ENCODE results near the gene OR2T10. TPM values are rescaled to one million over a fixed set of nuclear protein-coding genes. Genes with fewer than 3 reads are reported as not detected.
"Not testable (repeated sequence)": the region's sequence is repeated elsewhere in the genome, so short reads cannot be mapped to it uniquely, and the experiment has no call there.

OR2T10 gene
- total RNA-seq, 6 experiments from 2014 or later, result not detected

DNA sequence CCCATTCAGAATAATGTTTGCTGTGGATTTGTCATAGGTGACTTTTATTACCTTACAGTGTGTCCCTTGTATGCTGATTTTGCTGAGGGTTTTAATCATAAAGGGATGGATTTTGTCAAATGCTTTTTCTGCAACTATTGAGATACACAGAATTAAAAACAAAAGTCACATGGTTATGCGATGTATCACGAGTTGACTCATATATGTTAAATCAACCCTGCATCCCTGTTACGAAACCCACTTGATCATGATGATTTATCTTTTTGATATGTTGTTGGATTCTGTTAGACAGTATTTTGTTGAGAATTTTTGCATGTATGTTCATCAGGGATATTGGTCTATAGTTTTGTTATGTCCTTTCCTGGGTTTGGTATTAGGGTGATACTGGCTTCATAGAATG, 12.2 kb downstream of the OR2T10 start:
- ATAC-seq, result no peak
- intact Hi-C loops (cut with DNase I), result no loop called here
- WGBS (ENCODE audit: insufficient coverage, low coverage, low lambda C conversion rate, missing lambda C conversion rate), result 57% methylated on average over 3 of the region's 3 CpGs

GRCh38 chr1:248576260-248576980, 21.1 kb downstream of the OR2T10 start:
- no peaks in the 10 kb centered on the region for H3K27me3 ChIP-seq
- no peaks in the 10 kb centered on the region for H3K4me1 ChIP-seq
- TF ChIP-seq POLR2A (IDR thresholded peaks at IDR 0.05), result no peak
- TF ChIP-seq, protein P1, sequence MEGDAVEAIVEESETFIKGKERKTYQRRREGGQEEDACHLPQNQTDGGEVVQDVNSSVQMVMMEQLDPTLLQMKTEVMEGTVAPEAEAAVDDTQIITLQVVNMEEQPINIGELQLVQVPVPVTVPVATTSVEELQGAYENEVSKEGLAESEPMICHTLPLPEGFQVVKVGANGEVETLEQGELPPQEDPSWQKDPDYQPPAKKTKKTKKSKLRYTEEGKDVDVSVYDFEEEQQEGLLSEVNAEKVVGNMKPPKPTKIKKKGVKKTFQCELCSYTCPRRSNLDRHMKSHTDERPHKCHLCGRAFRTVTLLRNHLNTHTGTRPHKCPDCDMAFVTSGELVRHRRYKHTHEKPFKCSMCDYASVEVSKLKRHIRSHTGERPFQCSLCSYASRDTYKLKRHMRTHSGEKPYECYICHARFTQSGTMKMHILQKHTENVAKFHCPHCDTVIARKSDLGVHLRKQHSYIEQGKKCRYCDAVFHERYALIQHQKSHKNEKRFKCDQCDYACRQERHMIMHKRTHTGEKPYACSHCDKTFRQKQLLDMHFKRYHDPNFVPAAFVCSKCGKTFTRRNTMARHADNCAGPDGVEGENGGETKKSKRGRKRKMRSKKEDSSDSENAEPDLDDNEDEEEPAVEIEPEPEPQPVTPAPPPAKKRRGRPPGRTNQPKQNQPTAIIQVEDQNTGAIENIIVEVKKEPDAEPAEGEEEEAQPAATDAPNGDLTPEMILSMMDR (IDR thresholded peaks at IDR 0.05), result no peak
- no peak overlapping the region for H3K27ac ChIP-seq
- WGBS (ENCODE audit: insufficient coverage, low coverage, low lambda C conversion rate, missing lambda C conversion rate), result 58% methylated on average over 9 of the region's 9 CpGs
- H3K36me3 ChIP-seq, result no peaks in the 10 kb centered on the region
- no peak for DNase-seq
- no peaks in the 10 kb centered on the region for H3K9me3 ChIP-seq
- intact Hi-C loops (cut with DNase I), result no loop called here
- ATAC-seq, result no peak
- H3K4me3 ChIP-seq, result no peak overlapping the region

More for the DNA sequence above, 12.2 kb downstream of the OR2T10 start:
- no peaks in the 10 kb centered on the region for H3K36me3 ChIP-seq
- H3K4me3 ChIP-seq, result no peak overlapping the region
- no peak for DNase-seq
- no peak for TF ChIP-seq POLR2A (IDR thresholded peaks at IDR 0.05)
- TF ChIP-seq, protein P1 (IDR thresholded peaks at IDR 0.05), result no peak
- no peaks in the 10 kb centered on the region for H3K4me1 ChIP-seq
- H3K27ac ChIP-seq, result no peak overlapping the region
- H3K9me3 ChIP-seq, result no peaks in the 10 kb centered on the region
- H3K27me3 ChIP-seq, result no peaks in the 10 kb centered on the region

- DNase-seq; H3K4me1 ChIP-seq; H3K27ac ChIP-seq; H3K4me3 ChIP-seq; H3K9me3 ChIP-seq; ATAC-seq; intact Hi-C loops (cut with DNase I); H3K36me3 ChIP-seq; H3K27me3 ChIP-seq: not testable (repeated sequence)
- WGBS (ENCODE audit: insufficient coverage, low coverage, low lambda C conversion rate, missing lambda C conversion rate), result 69% methylated on average over 3 of the region's 3 CpGs
Measured at GRCh38 chr1:248574657-248575056, 22.8 kb downstream of the OR2T10 start, which contains the start of gene OR2T34. Gene OR2T34, minus strand, starts transcription at chr1:248574757. Its CDS starts 0 bp downstream, at chr1:248574757.

DNA sequence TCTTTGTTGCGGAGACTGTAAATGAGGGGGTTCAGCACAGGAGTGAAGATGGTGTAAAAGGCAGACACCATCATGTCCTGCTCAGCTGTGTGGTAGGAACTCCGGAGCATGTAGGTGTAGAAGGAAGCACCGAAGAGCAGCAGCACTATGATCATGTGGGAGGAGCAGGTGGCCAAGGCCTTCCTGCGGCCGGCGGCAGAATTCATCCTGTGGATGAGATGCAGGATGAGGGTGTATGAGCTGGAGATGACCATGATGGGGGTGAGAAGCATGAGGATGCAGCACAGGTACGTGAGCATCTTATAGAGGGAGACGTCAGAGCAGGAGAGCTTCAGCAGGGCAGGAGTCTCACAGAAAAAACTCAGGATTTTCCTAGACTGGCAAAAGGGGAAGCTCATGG, 23.6 kb downstream of the OR2T10 start:
- WGBS (ENCODE audit: insufficient coverage, low coverage, low lambda C conversion rate, missing lambda C conversion rate), result 36% methylated on average over 2 of the region's 8 CpGs
- H3K36me3 ChIP-seq; DNase-seq; H3K27me3 ChIP-seq; intact Hi-C loops (cut with DNase I); H3K4me1 ChIP-seq; ATAC-seq; H3K27ac ChIP-seq; H3K9me3 ChIP-seq; H3K4me3 ChIP-seq: not testable (repeated sequence)

DNA sequence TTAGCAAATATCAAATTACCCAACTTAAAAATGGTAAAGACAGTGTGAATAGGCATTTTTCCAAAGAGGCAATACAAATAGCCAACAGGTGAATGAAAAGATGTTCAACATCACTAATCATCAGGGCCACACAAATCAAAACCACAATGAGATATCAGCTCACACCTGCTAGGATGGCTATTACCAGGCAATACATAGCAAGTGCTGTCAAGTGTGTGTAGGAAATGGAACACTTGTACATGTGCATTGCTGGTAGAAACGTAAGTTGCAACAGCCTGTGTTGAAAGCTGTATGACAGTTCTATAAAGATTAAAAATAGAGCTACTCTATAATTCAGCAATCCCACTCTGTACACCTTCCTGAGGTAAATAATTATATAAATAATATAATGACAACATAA, 25.5 kb downstream of the OR2T10 start:
- H3K9me3 ChIP-seq; ATAC-seq; DNase-seq; H3K27me3 ChIP-seq; intact Hi-C loops (cut with DNase I); H3K27ac ChIP-seq; H3K4me3 ChIP-seq; H3K4me1 ChIP-seq; H3K36me3 ChIP-seq: not testable (repeated sequence)
- WGBS (ENCODE audit: insufficient coverage, low coverage, low lambda C conversion rate, missing lambda C conversion rate), result no CpG with 5 or more reads among the region's 1 CpG

DNA sequence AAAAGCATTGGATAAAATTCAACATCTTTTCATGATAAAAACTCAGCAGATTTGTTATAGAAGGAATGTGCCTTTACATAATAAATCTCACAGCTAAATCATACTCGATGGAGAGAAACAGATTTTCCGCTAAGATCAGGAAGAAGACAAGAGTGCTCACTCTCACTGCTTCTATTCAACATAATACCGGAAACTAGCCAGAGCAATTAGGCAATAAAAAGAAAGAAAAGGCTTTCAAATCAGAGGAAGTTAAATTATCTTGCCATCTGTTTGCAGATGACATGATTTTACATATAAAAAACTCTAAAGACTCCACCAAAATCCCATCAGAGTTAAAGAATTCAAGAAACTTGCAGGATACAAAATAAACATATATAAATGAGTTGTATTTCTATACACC, 26.7 kb downstream of the OR2T10 start:
- H3K9me3 ChIP-seq; H3K27me3 ChIP-seq; H3K27ac ChIP-seq; H3K4me1 ChIP-seq; DNase-seq; H3K4me3 ChIP-seq; ATAC-seq; H3K36me3 ChIP-seq; intact Hi-C loops (cut with DNase I): not testable (repeated sequence)
- WGBS (ENCODE audit: insufficient coverage, low coverage, low lambda C conversion rate, missing lambda C conversion rate), result 52% methylated on average over 3 of the region's 3 CpGs

GRCh38 chr1:248569049-248569448, 28.5 kb downstream of the OR2T10 start:
- H3K9me3 ChIP-seq; DNase-seq; H3K4me1 ChIP-seq; intact Hi-C loops (cut with DNase I); H3K4me3 ChIP-seq; H3K27ac ChIP-seq; H3K27me3 ChIP-seq; H3K36me3 ChIP-seq: not testable (repeated sequence)
- 7% methylated on average over 2 of the region's 2 CpGs for WGBS (ENCODE audit: insufficient coverage, low coverage, low lambda C conversion rate, missing lambda C conversion rate)
- peak in 2 of 4 donors; percentile 23 to 53 for ATAC-seq

GRCh38 chr1:248565530-248566373, 31.7 kb downstream of the OR2T10 start:
- DNase-seq; H3K9me3 ChIP-seq; H3K27me3 ChIP-seq; H3K36me3 ChIP-seq; H3K4me3 ChIP-seq; H3K4me1 ChIP-seq; H3K27ac ChIP-seq; intact Hi-C loops (cut with DNase I); ATAC-seq: not testable (repeated sequence)
- 37% methylated on average over 11 of the region's 11 CpGs for WGBS (ENCODE audit: insufficient coverage, low coverage, low lambda C conversion rate, missing lambda C conversion rate)

GRCh38 chr1:248562672-248563071, 34.8 kb downstream of the OR2T10 start, which contains the start of gene OR2T29:
Gene OR2T29, minus strand, starts transcription at chr1:248562772. Its CDS starts 3,281 bp downstream, at chr1:248559491.
- ATAC-seq; H3K4me1 ChIP-seq; DNase-seq; H3K27ac ChIP-seq; intact Hi-C loops (cut with DNase I); H3K9me3 ChIP-seq; H3K36me3 ChIP-seq; H3K4me3 ChIP-seq; H3K27me3 ChIP-seq: not testable (repeated sequence)
- WGBS (ENCODE audit: insufficient coverage, low coverage, low lambda C conversion rate, missing lambda C conversion rate), result 43% methylated on average over 1 of the region's 3 CpGs
